Prostate gland (tissue), 2 donors: ENCODE results near the gene NAA80.

Experiments
- POLR2A ChIP-seq: fragments of 450-650 bp; IDR thresholded peaks from one replicate; pipeline ENCODE4 v1.6.1; 2016; ENCODE audit warnings: antibody characterized with exemption, mild to moderate bottlenecking
- POLR2AphosphoS5 ChIP-seq: sonication (generic); formaldehyde crosslinking; IDR thresholded peaks from one replicate; pipeline ENCODE4 v1.6.1; 2017; ENCODE audit warnings: antibody characterized with exemption
- TF ChIP-seq, protein P1 (sequence below), 4 experiments: fragments of 200-600 bp in 2 of 4; fragments of 450-650 bp in 2 of 4; sonication (generic) in 2 of 4; IDR thresholded peaks; 1 replicate in 3 of 4; 2 replicates in 1 of 4; pipeline ENCODE4 v1.5.1; 2016 to 2019; ENCODE audit warnings: antibody characterized with exemption in 4 of 4, mild to moderate bottlenecking in 2 of 4, moderate library complexity in 2 of 4

DNA sequence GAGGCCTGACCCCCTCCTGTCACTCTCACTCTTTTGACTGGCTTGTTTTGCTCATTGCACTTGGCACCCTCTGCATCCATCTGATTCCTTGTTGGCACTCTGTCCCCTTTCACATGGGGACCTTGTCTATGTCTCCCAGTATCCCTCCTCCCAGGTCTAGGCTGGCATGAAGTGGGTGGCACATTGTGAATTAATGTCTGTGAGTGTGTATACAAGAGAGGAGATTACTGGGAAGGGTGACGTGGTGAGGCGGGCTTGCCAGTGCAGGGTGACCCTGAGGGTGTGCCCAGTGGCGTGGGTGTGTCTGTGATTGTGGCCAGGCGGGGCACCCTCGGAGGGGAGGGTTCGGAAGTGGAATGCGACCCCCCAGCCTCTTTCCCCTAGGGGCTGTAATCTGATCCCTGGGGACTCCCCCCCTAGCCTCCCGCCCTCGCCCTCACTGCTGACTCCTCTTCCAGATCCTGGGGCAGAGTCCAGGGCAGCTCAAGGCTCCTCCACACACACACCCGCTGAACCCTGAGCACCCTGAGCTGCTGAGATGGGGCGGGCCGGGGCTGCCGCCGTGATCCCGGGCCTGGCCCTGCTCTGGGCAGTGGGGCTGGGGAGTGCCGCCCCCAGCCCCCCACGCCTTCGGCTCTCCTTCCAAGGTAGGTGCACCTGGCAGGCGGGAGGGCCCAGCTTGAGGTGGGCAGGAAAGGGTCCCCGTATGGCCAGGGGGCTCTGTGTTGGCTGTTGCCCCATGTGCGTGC is 30.3 kb downstream of the NAA80 start, which contains the start of gene SEMA3B:
- peak; percentile 61 for TF ChIP-seq POLR2AphosphoS5
- TF ChIP-seq POLR2A, result peak; percentile 65
- TF ChIP-seq, protein P1, sequence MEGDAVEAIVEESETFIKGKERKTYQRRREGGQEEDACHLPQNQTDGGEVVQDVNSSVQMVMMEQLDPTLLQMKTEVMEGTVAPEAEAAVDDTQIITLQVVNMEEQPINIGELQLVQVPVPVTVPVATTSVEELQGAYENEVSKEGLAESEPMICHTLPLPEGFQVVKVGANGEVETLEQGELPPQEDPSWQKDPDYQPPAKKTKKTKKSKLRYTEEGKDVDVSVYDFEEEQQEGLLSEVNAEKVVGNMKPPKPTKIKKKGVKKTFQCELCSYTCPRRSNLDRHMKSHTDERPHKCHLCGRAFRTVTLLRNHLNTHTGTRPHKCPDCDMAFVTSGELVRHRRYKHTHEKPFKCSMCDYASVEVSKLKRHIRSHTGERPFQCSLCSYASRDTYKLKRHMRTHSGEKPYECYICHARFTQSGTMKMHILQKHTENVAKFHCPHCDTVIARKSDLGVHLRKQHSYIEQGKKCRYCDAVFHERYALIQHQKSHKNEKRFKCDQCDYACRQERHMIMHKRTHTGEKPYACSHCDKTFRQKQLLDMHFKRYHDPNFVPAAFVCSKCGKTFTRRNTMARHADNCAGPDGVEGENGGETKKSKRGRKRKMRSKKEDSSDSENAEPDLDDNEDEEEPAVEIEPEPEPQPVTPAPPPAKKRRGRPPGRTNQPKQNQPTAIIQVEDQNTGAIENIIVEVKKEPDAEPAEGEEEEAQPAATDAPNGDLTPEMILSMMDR (IDR thresholded peaks at IDR 0.05), result no peak
